HepG2 (cell line): ENCODE measurements around the gene AK6.

ENCODE experiments used
- ETV6 ChIP-seq: sonication (generic); formaldehyde crosslinking; conservative IDR thresholded peaks from 2 replicates; pipeline ENCODE4 v1.4.0; 2020; ENCODE audit warnings: missing genetic modification reagents
- EZH2 ChIP-seq: conservative IDR thresholded peaks from 2 replicates; pipeline ENCODE4 v1.6.1; 2012; ENCODE audit warnings: mild to moderate bottlenecking, low read depth, low read length, moderate library complexity
- HDAC2 ChIP-seq: sonication (generic); formaldehyde crosslinking; IDR thresholded peaks from 2 replicates; pipeline ENCODE4 v1.4.0; 2020; ENCODE audit warnings: missing genetic modification reagents
- SMC3 ChIP-seq: IDR thresholded peaks from 2 replicates; pipeline ENCODE4 v1.6.1; 2011; ENCODE audit warnings: low read length, improper control_type of control experiment
- ZNF124 ChIP-seq: sonication (generic); formaldehyde crosslinking; IDR thresholded peaks from 2 replicates; pipeline ENCODE4 v1.4.0; 2020; ENCODE audit warnings: missing genetic modification reagents
- ZNF224 ChIP-seq: sonication (generic); formaldehyde crosslinking; IDR thresholded peaks from 2 replicates; pipeline ENCODE4 v1.5.0; 2020; ENCODE audit warnings: mild to moderate bottlenecking, missing genetic modification reagents
- ZNF781 ChIP-seq: sonication (generic); formaldehyde crosslinking; IDR thresholded peaks from 2 replicates; pipeline ENCODE4 v1.5.1; 2020; ENCODE audit warnings: borderline replicate concordance, mild to moderate bottlenecking, missing genetic modification reagents; ENCODE audit errors: not compliant biosample characterization
- TF ChIP-seq, protein P1 (sequence below): sonication (generic); formaldehyde crosslinking; IDR thresholded peaks from 2 replicates; pipeline ENCODE4 v1.5.0; 2020; ENCODE audit warnings: mild to moderate bottlenecking, missing genetic modification reagents, moderate library complexity
- TF ChIP-seq, protein P2 (sequence below), 2 experiments: sonication (generic) in 1 of 2; formaldehyde crosslinking in 1 of 2; IDR thresholded peaks; 2 replicates each; pipeline versions ENCODE4 v1.5.1 to v1.6.1; 2011 to 2020; ENCODE audit warnings: borderline replicate concordance in 1 of 2, low read depth in 1 of 2, low read length in 1 of 2, mild to moderate bottlenecking in 1 of 2, missing genetic modification reagents in 1 of 2, moderate library complexity in 1 of 2
- TF ChIP-seq, protein P3 (sequence below): sonication (generic); formaldehyde crosslinking; IDR thresholded peaks from 2 replicates; pipeline ENCODE4 v1.8.1; 2023; ENCODE audit warnings: mild to moderate bottlenecking, missing genetic modification reagents
- TF ChIP-seq, protein P4 (sequence below): IDR thresholded peaks from 2 replicates; pipeline ENCODE4 v1.6.1; 2016; ENCODE audit warnings: low read depth, missing genetic modification reagents, missing compliant biosample characterization

DNA sequence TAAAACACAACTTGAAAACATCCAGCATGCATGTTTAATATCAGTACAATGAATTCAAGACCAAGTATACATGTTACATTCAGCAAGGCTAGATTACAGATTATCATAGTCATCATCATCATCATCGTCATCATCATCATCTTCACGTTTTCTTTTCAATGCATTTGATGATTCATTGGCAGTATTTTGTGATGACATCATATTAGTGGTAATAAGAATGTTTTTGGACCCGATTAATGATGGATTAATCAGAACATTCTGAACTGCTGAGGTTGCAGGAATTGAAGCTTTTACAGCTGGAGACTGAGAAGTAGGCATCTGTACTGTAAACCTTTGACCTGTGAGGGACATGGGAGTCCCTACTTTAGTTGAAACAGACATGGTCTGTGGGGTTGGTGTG, 4.5 kb downstream of the AK6 start:
- TF ChIP-seq, protein P1, sequence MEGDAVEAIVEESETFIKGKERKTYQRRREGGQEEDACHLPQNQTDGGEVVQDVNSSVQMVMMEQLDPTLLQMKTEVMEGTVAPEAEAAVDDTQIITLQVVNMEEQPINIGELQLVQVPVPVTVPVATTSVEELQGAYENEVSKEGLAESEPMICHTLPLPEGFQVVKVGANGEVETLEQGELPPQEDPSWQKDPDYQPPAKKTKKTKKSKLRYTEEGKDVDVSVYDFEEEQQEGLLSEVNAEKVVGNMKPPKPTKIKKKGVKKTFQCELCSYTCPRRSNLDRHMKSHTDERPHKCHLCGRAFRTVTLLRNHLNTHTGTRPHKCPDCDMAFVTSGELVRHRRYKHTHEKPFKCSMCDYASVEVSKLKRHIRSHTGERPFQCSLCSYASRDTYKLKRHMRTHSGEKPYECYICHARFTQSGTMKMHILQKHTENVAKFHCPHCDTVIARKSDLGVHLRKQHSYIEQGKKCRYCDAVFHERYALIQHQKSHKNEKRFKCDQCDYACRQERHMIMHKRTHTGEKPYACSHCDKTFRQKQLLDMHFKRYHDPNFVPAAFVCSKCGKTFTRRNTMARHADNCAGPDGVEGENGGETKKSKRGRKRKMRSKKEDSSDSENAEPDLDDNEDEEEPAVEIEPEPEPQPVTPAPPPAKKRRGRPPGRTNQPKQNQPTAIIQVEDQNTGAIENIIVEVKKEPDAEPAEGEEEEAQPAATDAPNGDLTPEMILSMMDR (CRISPR knock-in tag) = no peak
- no peak for TF ChIP-seq ETV6 (CRISPR knock-in tag)
- no peak for TF ChIP-seq EZH2
- no peak for TF ChIP-seq ZNF224 (CRISPR knock-in tag)
- TF ChIP-seq, protein P2, sequence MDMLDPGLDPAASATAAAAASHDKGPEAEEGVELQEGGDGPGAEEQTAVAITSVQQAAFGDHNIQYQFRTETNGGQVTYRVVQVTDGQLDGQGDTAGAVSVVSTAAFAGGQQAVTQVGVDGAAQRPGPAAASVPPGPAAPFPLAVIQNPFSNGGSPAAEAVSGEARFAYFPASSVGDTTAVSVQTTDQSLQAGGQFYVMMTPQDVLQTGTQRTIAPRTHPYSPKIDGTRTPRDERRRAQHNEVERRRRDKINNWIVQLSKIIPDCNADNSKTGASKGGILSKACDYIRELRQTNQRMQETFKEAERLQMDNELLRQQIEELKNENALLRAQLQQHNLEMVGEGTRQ (IDR thresholded peaks at IDR 0.05; ENCODE audit: low read depth, low read length) = no peak
- TF ChIP-seq, protein P2 (CRISPR knock-in tag; IDR thresholded peaks at IDR 0.05; ENCODE audit: borderline replicate concordance) = no peak
- no peak for TF ChIP-seq ZNF781 (CRISPR knock-in tag)
- TF ChIP-seq ZNF124 (CRISPR knock-in tag) = no peak
- TF ChIP-seq, protein P3, sequence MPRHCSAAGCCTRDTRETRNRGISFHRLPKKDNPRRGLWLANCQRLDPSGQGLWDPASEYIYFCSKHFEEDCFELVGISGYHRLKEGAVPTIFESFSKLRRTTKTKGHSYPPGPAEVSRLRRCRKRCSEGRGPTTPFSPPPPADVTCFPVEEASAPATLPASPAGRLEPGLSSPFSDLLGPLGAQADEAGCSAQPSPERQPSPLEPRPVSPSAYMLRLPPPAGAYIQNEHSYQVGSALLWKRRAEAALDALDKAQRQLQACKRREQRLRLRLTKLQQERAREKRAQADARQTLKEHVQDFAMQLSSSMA (CRISPR knock-in tag) = no peak
- no peak for TF ChIP-seq SMC3
- TF ChIP-seq, protein P4, sequence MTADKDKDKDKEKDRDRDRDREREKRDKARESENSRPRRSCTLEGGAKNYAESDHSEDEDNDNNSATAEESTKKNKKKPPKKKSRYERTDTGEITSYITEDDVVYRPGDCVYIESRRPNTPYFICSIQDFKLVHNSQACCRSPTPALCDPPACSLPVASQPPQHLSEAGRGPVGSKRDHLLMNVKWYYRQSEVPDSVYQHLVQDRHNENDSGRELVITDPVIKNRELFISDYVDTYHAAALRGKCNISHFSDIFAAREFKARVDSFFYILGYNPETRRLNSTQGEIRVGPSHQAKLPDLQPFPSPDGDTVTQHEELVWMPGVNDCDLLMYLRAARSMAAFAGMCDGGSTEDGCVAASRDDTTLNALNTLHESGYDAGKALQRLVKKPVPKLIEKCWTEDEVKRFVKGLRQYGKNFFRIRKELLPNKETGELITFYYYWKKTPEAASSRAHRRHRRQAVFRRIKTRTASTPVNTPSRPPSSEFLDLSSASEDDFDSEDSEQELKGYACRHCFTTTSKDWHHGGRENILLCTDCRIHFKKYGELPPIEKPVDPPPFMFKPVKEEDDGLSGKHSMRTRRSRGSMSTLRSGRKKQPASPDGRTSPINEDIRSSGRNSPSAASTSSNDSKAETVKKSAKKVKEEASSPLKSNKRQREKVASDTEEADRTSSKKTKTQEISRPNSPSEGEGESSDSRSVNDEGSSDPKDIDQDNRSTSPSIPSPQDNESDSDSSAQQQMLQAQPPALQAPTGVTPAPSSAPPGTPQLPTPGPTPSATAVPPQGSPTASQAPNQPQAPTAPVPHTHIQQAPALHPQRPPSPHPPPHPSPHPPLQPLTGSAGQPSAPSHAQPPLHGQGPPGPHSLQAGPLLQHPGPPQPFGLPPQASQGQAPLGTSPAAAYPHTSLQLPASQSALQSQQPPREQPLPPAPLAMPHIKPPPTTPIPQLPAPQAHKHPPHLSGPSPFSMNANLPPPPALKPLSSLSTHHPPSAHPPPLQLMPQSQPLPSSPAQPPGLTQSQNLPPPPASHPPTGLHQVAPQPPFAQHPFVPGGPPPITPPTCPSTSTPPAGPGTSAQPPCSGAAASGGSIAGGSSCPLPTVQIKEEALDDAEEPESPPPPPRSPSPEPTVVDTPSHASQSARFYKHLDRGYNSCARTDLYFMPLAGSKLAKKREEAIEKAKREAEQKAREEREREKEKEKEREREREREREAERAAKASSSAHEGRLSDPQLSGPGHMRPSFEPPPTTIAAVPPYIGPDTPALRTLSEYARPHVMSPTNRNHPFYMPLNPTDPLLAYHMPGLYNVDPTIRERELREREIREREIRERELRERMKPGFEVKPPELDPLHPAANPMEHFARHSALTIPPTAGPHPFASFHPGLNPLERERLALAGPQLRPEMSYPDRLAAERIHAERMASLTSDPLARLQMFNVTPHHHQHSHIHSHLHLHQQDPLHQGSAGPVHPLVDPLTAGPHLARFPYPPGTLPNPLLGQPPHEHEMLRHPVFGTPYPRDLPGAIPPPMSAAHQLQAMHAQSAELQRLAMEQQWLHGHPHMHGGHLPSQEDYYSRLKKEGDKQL (CRISPR knock-in tag) = no peak
- no peak for TF ChIP-seq HDAC2 (CRISPR knock-in tag)
